ENCODE measurements around the gene MAMSTR.
"Not testable (repeated sequence)": the region's sequence is repeated elsewhere in the genome, so short reads cannot be mapped to it uniquely, and the experiment has no call there.

Gene MAMSTR

DNA sequence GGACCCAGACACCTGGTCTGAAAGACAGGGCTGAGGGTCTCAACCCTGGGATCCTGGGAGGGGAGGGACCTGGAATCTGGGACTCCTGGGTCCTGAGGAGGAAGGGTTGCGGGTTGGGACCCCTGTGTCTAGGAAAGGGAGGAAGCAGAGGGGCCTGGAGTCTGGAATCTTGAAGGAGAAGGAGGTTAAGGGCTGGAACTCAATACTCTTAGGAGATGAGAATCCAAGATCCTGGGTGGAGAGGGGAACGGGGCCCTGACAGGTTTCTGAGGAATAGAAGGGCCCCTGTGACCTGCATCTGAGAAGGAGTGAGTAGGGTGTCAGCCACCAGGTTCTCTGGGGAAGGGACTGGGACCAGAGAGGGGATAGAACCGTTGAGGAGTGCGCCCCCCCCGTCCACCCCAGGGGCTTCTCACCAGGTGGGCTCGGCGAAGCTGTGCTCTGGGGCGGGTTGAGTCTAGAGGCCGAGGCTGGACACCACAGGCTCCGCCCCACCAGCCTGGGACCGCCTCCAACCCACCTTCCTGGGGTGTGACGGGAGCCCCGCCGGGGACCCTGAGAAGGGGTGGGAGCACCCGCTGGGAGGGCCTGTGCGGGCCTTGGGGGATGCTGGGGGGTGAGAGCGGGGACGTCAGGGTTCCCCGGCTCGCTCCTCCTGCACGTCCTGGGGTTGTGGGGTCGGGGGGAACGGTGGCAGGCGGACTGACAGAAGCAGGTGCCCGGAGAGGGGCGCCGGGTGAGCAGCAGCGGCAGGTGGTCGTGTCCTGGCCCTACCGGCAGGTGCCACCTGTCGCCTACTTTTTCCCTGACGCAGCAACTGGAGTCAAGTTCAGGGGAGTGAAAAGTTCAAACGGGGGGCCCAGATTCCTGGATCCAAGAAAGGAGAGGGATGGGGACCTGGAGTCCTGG, at the start of gene MAMSTR:
Gene MAMSTR, minus strand, starts transcription at position 463 of the 909 bp plus-strand sequence. CDS start 694 bp downstream, outside the sequence.
- H3K27me3 Mint-ChIP-seq = no peaks in the 10 kb centered on the region
- peaks cover 17% of the 10 kb centered on the region for H3K4me1 Mint-ChIP-seq
- H3K36me3 Mint-ChIP-seq = no peaks in the 10 kb centered on the region
- H3K4me3 Mint-ChIP-seq = peak within 1 kb of the TSS; percentile 89
- no peaks in the 10 kb centered on the region for H3K9me3 Mint-ChIP-seq
- H3K27ac Mint-ChIP-seq = peak within 1 kb of the TSS; percentile 78

- H3K4me3 Mint-ChIP-seq = no peak overlapping the region
- no peaks in the 10 kb centered on the region for H3K9me3 Mint-ChIP-seq
- no peaks in the 10 kb centered on the region for H3K36me3 Mint-ChIP-seq
- H3K4me1 Mint-ChIP-seq = no peaks in the 10 kb centered on the region
- H3K27me3 Mint-ChIP-seq = no peaks in the 10 kb centered on the region
- H3K27ac Mint-ChIP-seq = no peak overlapping the region
Measured at GRCh38 chr19:48768994-48769713, 49.6 kb upstream of the MAMSTR start.

DNA sequence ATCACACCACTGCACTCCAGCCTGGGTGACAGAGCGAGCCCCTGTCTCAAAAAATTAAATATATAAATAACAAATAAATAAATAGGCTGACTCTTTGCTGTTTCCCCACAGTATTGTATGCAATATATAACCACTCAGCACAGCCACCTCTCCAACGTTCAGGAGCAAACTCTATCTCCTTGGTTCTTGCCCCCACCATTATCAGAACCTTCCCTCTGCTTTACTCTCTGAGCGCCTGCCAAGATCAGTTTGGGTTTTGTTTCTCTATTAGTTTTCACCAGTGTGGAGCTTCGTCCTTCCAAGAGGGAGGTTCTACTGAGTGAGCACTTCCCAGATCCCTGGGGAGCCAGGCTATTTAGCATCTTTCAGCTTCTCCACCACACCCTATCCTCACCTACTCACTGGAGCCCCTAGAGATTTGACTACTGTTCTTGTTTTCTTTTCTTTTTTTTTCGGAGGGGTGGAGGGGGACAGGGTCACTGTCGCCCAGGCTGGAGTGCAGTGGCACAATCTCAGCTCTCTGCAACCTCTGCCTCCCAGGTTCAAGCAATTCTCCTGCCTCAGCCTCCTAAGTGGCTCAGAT, 48.7 kb upstream of the MAMSTR start:
- not testable (repeated sequence) for H3K27ac Mint-ChIP-seq, H3K4me1 Mint-ChIP-seq, H3K27me3 Mint-ChIP-seq, H3K4me3 Mint-ChIP-seq, H3K36me3 Mint-ChIP-seq, H3K9me3 Mint-ChIP-seq

DNA sequence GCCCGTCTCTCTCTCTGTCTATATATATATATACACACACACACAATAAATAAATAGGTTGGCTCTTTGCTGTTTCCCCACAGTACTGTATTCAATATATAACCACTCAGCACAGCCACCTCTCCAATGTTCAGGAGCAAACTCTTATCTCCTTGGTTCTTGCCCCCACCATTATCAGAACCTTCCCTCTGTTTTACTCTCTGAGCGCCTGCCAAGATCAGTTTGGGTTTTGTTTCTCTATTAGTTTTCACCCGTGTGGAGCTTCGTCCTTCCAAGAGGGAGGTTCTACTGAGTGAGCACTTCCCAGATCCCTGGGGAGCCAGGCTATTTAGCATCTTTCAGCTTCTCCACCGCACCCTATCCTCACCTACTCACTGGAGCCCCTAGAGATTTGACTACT, 46.3 kb upstream of the MAMSTR start:
- not testable (repeated sequence) for H3K4me1 Mint-ChIP-seq, H3K27me3 Mint-ChIP-seq, H3K36me3 Mint-ChIP-seq, H3K4me3 Mint-ChIP-seq, H3K27ac Mint-ChIP-seq, H3K9me3 Mint-ChIP-seq

DNA sequence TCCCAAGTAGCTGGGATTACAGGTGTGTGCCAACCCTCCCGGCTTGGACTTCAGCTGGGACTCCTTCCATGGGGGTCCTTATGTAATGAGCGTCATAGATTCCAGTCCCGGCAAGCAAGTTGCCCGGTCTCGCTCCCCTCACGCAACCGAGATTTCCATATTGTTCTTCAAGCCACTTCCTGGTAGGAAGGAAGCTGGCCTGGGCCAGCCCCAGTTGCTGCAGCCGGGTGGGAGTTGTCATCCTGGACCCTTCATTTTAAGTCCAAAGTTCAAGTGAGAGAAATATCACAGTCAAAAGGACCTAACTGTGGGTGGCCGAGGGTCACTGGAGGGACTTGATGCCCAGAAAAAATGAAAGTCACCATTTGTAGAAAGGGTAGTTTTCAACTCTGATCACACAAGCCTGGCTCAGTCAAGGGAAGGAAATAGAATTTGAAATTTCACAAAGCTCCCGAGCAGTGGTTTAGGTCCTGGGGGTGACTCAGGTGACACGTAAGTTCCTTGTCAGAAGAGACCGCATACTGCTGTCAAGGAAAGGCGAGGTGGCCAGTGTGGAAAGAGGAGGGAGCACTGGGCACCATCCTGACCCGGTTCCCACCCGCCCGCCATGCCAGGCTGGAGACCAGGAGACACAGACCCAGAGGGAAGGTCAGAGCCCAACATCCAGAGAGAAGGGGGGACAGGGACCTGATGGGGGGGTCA, 41.1 kb upstream of the MAMSTR start:
- Mint-ChIP-seq H3K4me3 (no peak overlapping the region), H3K27me3 (peaks cover 2% of the 10 kb centered on the region), H3K36me3 (no peaks in the 10 kb centered on the region), H3K27ac (no peak overlapping the region), H3K4me1 (no peaks in the 10 kb centered on the region), H3K9me3 (no peaks in the 10 kb centered on the region)

DNA sequence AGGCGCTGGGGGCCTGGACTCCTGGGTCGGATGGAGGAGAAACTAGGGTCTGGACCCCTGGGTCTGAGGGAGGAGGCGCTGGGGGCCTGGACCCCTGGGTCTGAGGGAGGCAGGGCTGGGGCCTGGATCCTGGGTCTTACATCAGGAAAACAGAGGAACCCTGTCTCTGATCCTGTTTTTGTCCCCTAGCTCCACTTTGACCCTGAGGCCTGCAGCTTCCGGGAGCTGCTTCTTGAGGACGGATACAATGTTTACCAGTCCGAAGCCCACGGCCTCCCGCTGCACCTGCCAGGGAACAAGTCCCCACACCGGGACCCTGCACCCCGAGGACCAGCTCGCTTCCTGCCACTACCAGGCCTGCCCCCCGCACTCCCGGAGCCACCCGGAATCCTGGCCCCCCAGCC, 38.2 kb upstream of the MAMSTR start:
- Mint-ChIP-seq H3K27me3 (peaks cover 12% of the 10 kb centered on the region), H3K27ac (no peak overlapping the region), H3K36me3 (no peaks in the 10 kb centered on the region), H3K4me3 (no peak overlapping the region), H3K4me1 (peaks cover 8% of the 10 kb centered on the region), H3K9me3 (no peaks in the 10 kb centered on the region)

DNA sequence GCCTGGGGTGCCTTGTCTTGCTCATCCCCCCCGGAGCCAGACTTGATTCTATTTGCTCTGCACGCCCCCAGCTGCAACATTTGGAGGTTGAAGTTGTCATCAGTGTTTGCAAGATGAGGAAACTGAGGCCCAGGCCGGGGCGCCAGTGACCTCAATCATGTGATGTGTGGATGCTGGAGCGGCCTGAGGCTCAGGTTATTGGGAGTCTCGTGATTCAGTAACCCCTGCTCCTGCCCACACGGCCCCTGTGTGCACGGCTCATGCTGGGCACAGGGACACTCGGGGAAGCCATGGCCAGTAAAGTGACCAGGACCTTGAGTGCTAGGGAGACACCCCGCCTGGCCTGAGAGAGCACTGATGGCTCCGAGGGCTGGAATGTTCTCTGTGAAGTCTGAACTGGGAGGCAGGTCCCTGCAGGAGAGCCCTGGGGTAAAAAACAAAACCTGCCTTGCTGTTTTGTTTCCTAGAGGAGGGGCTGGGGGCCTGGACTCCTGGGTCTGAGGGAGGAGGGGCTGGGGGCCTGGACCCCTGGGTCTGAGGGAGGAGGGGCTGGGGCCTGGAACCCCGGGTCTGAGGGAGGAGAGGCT, 37.7 kb upstream of the MAMSTR start:
- no peak overlapping the region for H3K4me3 Mint-ChIP-seq

DNA sequence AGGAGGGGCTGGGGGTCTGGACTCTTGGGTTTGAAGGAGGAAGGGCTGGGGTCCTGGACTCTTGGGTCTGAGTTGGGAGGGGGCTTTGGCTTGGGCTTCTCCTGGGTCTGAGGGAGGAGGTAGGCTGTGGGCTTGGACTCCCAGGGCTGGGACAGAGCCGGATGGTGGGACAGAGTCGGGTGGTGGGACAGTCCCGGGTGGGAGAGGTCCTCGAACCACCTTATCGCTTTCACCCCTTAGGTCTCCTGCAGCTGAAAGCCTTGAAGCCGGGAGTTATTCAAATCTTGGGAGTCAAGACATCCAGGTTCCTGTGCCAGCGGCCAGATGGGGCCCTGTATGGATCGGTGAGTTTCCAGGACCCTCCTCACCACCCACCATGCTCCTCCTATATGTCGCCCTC, 37.2 kb upstream of the MAMSTR start:
- H3K4me3 Mint-ChIP-seq = no peak overlapping the region
- no peaks in the 10 kb centered on the region for H3K9me3 Mint-ChIP-seq
- H3K27me3 Mint-ChIP-seq = peaks cover 14% of the 10 kb centered on the region
- H3K4me1 Mint-ChIP-seq = peaks cover 13% of the 10 kb centered on the region
- H3K27ac Mint-ChIP-seq = no peak overlapping the region
- H3K36me3 Mint-ChIP-seq = no peaks in the 10 kb centered on the region

More for the DNA sequence above, 37.7 kb upstream of the MAMSTR start:
- peaks cover 12% of the 10 kb centered on the region for H3K27me3 Mint-ChIP-seq
- H3K36me3 Mint-ChIP-seq = no peaks in the 10 kb centered on the region
- H3K9me3 Mint-ChIP-seq = no peaks in the 10 kb centered on the region
- H3K27ac Mint-ChIP-seq = no peak overlapping the region
- H3K4me1 Mint-ChIP-seq = peaks cover 9% of the 10 kb centered on the region

DNA sequence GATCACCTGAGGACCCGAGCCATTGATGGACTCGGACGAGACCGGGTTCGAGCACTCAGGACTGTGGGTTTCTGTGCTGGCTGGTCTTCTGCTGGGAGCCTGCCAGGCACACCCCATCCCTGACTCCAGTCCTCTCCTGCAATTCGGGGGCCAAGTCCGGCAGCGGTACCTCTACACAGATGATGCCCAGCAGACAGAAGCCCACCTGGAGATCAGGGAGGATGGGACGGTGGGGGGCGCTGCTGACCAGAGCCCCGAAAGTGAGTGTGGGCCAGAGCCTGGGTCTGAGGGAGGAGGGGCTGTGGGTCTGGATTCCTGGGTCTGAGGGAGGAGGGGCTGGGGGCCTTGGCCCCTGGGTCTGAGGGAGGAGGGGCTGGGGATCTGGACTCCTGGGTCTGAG, 36.7 kb upstream of the MAMSTR start:
- Mint-ChIP-seq H3K27ac (no peak overlapping the region), H3K36me3 (no peaks in the 10 kb centered on the region), H3K9me3 (no peaks in the 10 kb centered on the region), H3K4me3 (no peak overlapping the region), H3K27me3 (peaks cover 14% of the 10 kb centered on the region), H3K4me1 (peaks cover 15% of the 10 kb centered on the region)

DNA sequence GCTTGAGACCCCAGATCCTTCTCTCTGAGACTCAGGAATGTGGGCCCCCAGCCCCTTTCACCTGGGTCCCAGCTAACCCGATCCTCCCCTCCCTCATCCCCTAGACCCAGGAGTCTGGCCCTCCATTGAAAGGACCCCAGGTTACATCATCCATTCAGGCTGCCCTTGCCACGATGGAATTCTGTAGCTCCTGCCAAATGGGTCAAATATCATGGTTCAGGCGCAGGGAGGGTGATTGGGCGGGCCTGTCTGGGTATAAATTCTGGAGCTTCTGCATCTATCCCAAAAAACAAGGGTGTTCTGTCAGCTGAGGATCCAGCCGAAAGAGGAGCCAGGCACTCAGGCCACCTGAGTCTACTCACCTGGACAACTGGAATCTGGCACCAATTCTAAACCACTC, 36.3 kb upstream of the MAMSTR start:
- peaks cover 14% of the 10 kb centered on the region for H3K27me3 Mint-ChIP-seq
- no peak overlapping the region for H3K27ac Mint-ChIP-seq
- H3K4me3 Mint-ChIP-seq = no peak overlapping the region
- no peaks in the 10 kb centered on the region for H3K9me3 Mint-ChIP-seq
- H3K4me1 Mint-ChIP-seq = peaks cover 18% of the 10 kb centered on the region
- H3K36me3 Mint-ChIP-seq = no peaks in the 10 kb centered on the region

DNA sequence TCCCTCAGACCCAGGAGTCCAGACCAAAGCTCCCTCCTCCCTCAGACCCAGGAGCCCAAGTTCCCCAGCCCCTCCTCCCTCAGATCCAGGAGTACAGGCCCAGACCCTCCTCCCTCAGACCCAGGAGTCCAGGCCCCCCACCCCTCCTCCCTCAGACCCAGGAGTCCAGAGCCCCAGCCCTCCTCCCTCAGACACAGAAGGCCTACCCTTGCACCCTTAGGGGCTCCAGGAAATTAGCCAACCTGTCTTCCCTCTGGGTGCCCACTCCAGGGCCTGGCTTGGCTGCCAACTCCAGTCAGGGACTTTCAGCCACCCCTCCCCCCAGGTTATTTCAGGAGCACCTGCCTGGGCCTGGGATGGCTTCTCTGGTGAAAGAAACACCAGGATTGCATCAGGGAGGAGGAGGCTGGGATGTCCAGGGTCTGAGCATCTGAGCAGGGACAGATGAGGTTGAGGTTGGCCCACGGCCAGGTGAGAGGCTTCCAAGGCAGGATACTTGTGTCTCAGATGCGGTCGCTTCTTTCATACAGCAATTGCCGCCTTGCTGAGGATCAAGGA, 35.6 kb upstream of the MAMSTR start, which contains the start of gene FGF21:
Gene FGF21, plus strand, starts transcription at position 441 of the 558 bp plus-strand sequence. CDS start 713 bp downstream, outside the sequence.
- Mint-ChIP-seq H3K4me1 (peaks cover 18% of the 10 kb centered on the region), H3K27me3 (peaks cover 14% of the 10 kb centered on the region), H3K36me3 (no peaks in the 10 kb centered on the region), H3K27ac (no peak within 1 kb of the TSS), H3K4me3 (no peak within 1 kb of the TSS), H3K9me3 (no peaks in the 10 kb centered on the region)

DNA sequence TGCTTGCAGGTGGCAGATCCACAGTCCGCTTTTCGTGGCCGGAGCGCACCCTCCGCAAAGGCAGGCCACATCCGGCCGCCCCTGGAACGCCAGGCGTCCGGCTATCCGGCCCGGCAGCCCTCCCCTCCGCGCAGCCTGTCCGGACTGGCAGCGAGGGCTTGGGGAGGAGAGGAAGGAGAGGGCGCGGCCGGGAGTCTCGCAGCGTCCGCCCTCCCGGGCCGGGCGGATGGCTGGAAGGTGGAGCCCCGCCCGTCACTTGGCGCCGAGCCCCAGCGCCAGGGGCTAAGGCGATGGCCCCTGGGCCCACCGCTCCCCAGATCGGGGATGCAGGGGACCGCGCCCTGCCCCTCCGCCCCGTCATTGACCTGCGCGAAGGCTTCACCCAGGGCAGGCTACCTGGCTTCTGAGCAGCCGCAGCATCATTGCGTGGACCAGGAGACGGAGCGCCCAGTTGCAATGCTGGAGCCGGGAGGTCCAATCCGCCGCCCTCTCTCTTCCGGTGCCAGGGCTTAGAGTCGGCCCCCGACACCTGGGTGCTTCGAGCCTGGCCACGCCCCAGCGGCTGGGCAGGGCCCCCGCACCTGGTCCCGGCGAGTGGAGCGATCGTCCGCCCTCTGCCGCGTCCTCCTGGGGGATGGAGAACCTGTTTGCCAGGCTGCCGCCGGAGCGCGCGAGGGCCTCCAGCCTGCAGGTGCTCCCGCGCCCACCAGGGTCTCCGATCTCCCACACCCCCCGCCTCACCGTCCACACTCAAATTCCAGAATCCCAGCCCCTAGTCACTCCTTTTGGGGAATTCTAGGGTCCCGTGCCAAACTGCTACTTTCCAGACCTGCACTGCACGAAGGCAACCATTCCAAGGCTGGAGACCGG, 33.2 kb upstream of the MAMSTR start, which contains the start of gene FUT1:
Gene FUT1, minus strand, starts transcription at position 146 of the 870 bp plus-strand sequence. CDS start 1,360 bp downstream, outside the sequence.
- Mint-ChIP-seq H3K4me1 (peaks cover 18% of the 10 kb centered on the region), H3K27me3 (peaks cover 14% of the 10 kb centered on the region), H3K9me3 (no peaks in the 10 kb centered on the region), H3K36me3 (no peaks in the 10 kb centered on the region), H3K4me3 (peak within 1 kb of the TSS; percentile 80), H3K27ac (no peak within 1 kb of the TSS)

GRCh38 chr19:48751845-48752495, 32.4 kb upstream of the MAMSTR start:
- Mint-ChIP-seq H3K27me3 (peaks cover 14% of the 10 kb centered on the region), H3K4me3 (peak overlapping the region; percentile 80), H3K27ac (no peak overlapping the region), H3K9me3 (no peaks in the 10 kb centered on the region), H3K36me3 (no peaks in the 10 kb centered on the region), H3K4me1 (peaks cover 18% of the 10 kb centered on the region)
